Activated T-cell treated with anti-CD3 and anti-CD28 coated beads, Interleukin-2, amount 50 U/mL, for 72 hours (primary cell): ENCODE results near the gene RXRA. TPM values are rescaled to one million over a fixed set of nuclear protein-coding genes. Genes with fewer than 3 reads are reported as not detected.

Experiments
- ATAC-seq, 2 donors: fragments of 150-1000 bp; cut with Tn5 transposase; replicated peaks in 1 of 2; 2 replicates each; pipeline ENCODE4 v1.10.0; 2021; ENCODE audit warnings: moderate library complexity in 2 of 2, mild to moderate bottlenecking in 1 of 2
- DNase-seq, 2 donors: peaks; one replicate each; pipeline ENCODE4 v3.0.0; 2021 to 2022; ENCODE audit warnings: mixed read lengths in 1 of 2
- H3K27ac Mint-ChIP-seq: one replicate; pipeline ENCODE4 v1.8.0; 2022; ENCODE audit warnings: mild to moderate bottlenecking, moderate library complexity, mixed read lengths
- H3K27me3 Mint-ChIP-seq: one replicate; pipeline ENCODE4 v1.8.0; 2022; ENCODE audit warnings: low read depth, mixed read lengths
- H3K36me3 Mint-ChIP-seq, 2 donors: one replicate each; pipeline ENCODE4 v1.8.0; 2022; ENCODE audit warnings: mixed read lengths in 2 of 2, mild to moderate bottlenecking in 1 of 2; ENCODE audit not compliant: insufficient read depth in 2 of 2
- H3K4me1 Mint-ChIP-seq: one replicate; pipeline ENCODE4 v1.8.0; 2022; ENCODE audit warnings: low read depth, mixed read lengths
- H3K4me3 Mint-ChIP-seq, 2 donors: one replicate each; pipeline ENCODE4 v1.8.0; 2022; ENCODE audit warnings: mild to moderate bottlenecking in 2 of 2, mixed read lengths in 2 of 2, moderate library complexity in 2 of 2
- H3K9me3 Mint-ChIP-seq, 2 donors: one replicate each; pipeline ENCODE4 v1.8.0; 2022; ENCODE audit warnings: mixed read lengths in 2 of 2
- total RNA-seq, 2 donors: library from RNA; stranded (reverse); gene quantifications; one replicate each; pipeline ENCODE4 v1.2.3, GENCODE V29; 2022

Gene RXRA
- total RNA-seq, 2 donors from 2014 or later, result 4.9 to 12.4 TPM

GRCh38 chr9:134373269-134373668, 47.0 kb downstream of the RXRA start:
- H3K9me3 Mint-ChIP-seq, result no peaks in the 10 kb centered on the region
- H3K27me3 Mint-ChIP-seq, result no peaks in the 10 kb centered on the region
- no peak for ATAC-seq
- no peak for DNase-seq
- H3K4me3 Mint-ChIP-seq, result no peak overlapping the region
- H3K27ac Mint-ChIP-seq, result no peak overlapping the region
- H3K36me3 Mint-ChIP-seq, result no peaks in the 10 kb centered on the region
- H3K4me1 Mint-ChIP-seq, result no peaks in the 10 kb centered on the region

DNA sequence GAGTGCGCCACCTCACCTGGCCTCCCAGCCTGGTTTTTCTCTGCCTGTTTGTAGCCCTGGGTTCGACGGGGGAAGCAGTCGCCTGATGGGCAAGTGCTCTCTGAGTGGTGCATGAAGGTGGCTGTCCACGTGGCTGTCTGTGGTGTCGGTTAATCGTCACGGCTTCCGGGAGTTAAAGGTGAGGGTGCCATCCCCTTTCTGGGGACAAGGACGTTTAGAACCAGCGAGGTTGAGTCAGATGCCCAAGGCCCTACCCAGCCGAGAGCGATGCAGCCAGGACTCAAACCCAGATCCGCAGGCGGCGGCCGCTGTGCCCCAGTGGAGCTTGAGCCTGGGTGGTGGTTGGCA, 47.7 kb downstream of the RXRA start:
- Mint-ChIP-seq H3K27ac (no peak overlapping the region), H3K36me3 (no peaks in the 10 kb centered on the region)

DNA sequence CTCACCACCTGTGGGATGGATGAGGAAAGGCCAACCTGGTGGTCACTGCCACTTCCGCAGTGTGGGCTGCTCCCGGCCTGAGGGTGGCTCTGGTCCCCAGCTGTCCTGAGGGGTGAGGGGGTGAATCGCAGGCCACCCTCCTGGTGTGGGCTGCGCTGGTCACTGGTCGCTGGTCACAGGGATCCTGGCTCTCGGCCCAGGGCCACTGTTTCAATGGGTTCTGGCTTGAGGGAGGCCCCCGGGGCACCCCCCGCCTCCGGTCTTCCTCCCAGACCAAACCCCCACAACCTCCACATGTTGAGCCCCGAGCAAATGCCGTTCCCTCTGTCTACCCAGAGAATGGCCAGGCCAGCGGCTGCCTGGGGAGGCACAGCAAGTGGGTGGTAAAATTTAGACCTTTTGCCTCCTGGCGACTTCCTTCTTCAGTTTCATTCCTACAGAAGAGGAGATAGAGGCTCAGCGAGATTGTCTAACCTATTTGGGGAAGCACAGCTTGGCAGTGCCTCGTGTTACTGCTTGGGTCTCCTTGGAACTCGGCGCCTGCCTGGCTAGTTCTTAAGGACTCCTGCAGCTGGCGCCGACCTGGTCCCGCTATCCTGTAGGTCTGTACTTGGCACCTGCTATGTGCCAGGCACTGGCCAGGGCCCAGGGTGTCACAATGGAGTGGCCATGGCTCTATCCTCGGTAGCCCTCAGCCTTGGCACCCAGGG, 48.2 kb downstream of the RXRA start:
- no peaks in the 10 kb centered on the region for H3K4me1 Mint-ChIP-seq

More for the DNA sequence above, 47.7 kb downstream of the RXRA start:
- DNase-seq (no peak), ATAC-seq (no peak)
- no peak overlapping the region for H3K4me3 Mint-ChIP-seq
- no peaks in the 10 kb centered on the region for H3K9me3 Mint-ChIP-seq
- no peaks in the 10 kb centered on the region for H3K27me3 Mint-ChIP-seq
- no peaks in the 10 kb centered on the region for H3K4me1 Mint-ChIP-seq

DNA sequence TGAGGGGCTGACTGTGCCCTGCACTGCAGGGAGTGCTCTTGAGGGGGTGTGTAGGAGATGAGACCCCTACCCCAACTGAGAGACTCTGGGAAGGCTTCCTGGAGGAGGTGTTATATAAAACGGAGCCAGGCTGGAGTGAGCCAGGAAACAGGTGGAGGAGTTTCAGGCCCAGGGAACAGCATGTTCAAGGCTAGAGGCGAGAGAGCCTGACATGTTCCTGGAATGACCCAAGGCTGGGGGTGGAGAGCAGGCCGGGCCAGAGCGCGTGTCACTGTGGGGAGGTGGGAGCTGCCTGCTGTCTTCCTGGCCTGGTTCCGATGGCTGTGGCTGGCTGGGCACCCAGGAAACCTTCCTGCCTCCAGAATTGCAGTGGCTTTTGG, 48.7 kb downstream of the RXRA start:
- no peak overlapping the region for H3K4me3 Mint-ChIP-seq
- H3K27ac Mint-ChIP-seq, result no peak overlapping the region
- H3K9me3 Mint-ChIP-seq, result no peaks in the 10 kb centered on the region
- H3K27me3 Mint-ChIP-seq, result no peaks in the 10 kb centered on the region
- H3K4me1 Mint-ChIP-seq, result no peaks in the 10 kb centered on the region
- DNase-seq (no peak), ATAC-seq (no peak)
- H3K36me3 Mint-ChIP-seq, result no peaks in the 10 kb centered on the region

More for the DNA sequence above, 48.2 kb downstream of the RXRA start:
- DNase-seq (no peak), ATAC-seq (no peak)
- Mint-ChIP-seq H3K4me3 (no peak overlapping the region), H3K36me3 (no peaks in the 10 kb centered on the region), H3K27ac (no peak overlapping the region), H3K9me3 (no peaks in the 10 kb centered on the region), H3K27me3 (no peaks in the 10 kb centered on the region)

DNA sequence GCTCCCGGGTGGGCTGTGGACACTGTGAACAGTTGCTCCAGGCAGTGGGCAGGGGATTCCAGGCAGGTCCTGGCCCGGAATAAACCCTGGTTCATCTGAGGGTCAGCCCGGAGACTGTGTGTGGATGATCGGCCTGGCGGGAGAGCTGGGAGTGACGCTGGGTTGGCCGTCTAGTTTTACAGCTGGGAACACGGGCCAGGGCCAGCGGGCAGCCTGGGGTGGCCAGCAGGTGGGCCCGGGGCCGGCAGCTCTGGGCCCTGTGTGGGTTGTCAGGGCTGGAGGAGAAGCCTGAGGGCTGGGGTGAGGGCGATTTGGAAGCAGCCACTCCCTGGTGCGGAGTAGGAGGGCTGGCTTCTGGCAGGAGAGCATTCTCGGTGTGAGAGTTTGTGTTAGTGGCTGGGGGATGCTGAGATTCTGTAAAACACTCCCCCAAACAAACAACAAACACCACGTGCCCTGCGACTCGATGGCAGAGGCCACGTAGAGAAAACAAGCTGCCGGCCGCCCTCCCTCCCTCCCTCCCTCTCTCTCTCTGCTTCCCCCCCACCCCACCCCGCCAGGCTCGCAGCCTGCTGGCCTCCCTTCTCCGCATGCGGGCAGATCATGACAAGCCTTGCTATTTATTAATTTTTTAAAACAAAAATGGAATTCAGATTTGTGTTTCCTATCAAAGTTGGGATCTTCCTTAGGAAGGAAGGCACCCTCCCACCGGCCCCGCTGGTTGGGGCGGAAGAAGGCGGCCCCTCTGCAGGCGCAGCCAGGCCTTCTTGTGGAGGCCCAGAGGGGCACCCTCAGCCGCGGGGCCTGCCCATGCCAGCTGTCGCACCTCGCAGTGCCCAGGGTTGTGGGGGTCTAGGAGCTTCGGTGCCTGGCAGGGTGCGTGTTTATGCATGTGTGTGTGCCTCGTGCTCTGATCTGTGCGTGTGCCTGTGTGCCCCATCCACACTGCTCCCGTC, 49.5 kb downstream of the RXRA start:
- Mint-ChIP-seq H3K9me3 (no peaks in the 10 kb centered on the region), H3K36me3 (no peaks in the 10 kb centered on the region), H3K27ac (no peak overlapping the region), H3K4me1 (no peaks in the 10 kb centered on the region), H3K4me3 (no peak overlapping the region), H3K27me3 (no peaks in the 10 kb centered on the region)
- ATAC-seq, result no peak
- no peak for DNase-seq

GRCh38 chr9:134376386-134377142, 50.3 kb downstream of the RXRA start:
- H3K9me3 Mint-ChIP-seq, result no peaks in the 10 kb centered on the region
- no peaks in the 10 kb centered on the region for H3K36me3 Mint-ChIP-seq
- no peak for ATAC-seq
- H3K27me3 Mint-ChIP-seq, result no peaks in the 10 kb centered on the region
- H3K4me1 Mint-ChIP-seq, result peaks cover under 1% of the 10 kb centered on the region
- H3K27ac Mint-ChIP-seq, result no peak overlapping the region
- no peak overlapping the region for H3K4me3 Mint-ChIP-seq
- no peak for DNase-seq

DNA sequence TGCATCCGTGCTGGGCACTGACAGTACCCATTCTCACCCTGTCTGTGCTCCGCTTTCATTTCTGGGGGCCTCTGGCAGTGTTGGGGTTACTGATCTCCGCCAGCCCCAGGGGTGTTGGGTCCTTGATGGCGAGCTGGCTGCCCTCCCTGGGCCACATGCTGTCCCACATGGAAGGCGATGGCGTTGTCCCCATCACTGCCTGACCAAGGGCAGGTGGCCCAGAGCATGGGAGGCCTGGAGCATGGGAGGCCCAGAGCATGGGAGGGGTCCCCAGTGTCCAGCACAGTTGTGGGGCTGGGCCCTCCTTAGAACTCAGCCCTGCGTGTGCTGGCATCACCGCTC, 50.9 kb downstream of the RXRA start:
- Mint-ChIP-seq H3K27ac (no peak overlapping the region), H3K27me3 (no peaks in the 10 kb centered on the region), H3K4me1 (peaks cover 6% of the 10 kb centered on the region), H3K4me3 (no peak overlapping the region), H3K36me3 (no peaks in the 10 kb centered on the region), H3K9me3 (no peaks in the 10 kb centered on the region)
- DNase-seq (no peak), ATAC-seq (no peak)

DNA sequence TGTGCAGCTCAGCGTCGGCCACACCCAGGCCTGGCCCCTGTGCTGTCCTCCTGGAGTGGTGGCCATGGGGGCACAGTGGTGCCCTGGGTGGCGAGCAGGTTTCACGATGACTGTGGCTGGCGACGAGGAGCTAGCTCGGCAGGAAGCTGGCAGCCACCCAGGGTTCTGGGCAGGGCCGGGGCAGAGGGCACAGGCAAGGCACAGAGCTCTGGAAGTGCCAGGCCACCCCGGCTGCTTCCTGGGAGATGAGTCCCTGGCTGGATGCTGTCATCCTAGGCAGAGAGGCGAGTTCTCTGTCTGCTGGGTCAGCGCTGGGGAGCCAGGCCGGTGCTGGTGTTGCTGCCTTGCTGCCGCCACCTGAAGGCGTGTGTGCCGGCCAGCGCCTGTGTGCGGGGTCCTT, 51.7 kb downstream of the RXRA start:
- H3K27ac Mint-ChIP-seq, result no peak overlapping the region
- no peaks in the 10 kb centered on the region for H3K27me3 Mint-ChIP-seq
- H3K4me3 Mint-ChIP-seq, result no peak overlapping the region
- H3K36me3 Mint-ChIP-seq, result no peaks in the 10 kb centered on the region
- H3K9me3 Mint-ChIP-seq, result no peaks in the 10 kb centered on the region
- H3K4me1 Mint-ChIP-seq, result peaks cover 12% of the 10 kb centered on the region
- DNase-seq, result no peak
- ATAC-seq, result no peak

GRCh38 chr9:134378901-134379338, 52.7 kb downstream of the RXRA start:
- no peaks in the 10 kb centered on the region for H3K9me3 Mint-ChIP-seq
- DNase-seq (no peak), ATAC-seq (no peak)
- H3K4me1 Mint-ChIP-seq, result peaks cover 12% of the 10 kb centered on the region
- no peaks in the 10 kb centered on the region for H3K27me3 Mint-ChIP-seq
- no peak overlapping the region for H3K4me3 Mint-ChIP-seq
- H3K27ac Mint-ChIP-seq, result no peak overlapping the region
- H3K36me3 Mint-ChIP-seq, result no peaks in the 10 kb centered on the region

DNA sequence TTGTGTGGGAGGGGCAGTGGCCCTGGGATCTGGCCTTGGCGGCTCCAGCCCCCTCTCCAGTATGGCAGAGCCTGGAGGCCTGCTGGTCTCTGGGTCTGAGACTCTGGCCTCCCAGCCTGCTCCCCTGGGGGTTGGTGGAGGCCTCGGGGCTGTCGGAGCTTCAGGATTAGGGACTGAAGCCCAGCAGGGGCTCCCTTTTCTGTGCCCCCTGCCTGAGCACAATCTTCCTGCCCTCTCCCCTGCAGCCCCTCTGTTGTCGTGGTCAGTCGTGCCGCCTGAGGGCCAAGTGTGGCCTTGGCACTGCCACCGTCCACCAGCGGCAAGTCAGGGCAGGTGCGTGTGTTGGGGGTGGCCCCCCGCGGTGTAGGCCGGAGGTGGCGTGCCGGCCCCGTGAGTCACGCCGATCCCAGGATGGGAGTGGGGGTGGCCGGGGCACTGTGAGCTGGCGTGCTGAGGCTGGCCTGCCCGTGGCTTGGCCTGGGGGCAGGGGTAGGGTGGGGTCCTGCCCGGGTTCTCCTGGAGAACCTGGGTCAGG, 53.6 kb downstream of the RXRA start:
- no peaks in the 10 kb centered on the region for H3K36me3 Mint-ChIP-seq
- no peak overlapping the region for H3K27ac Mint-ChIP-seq
- H3K9me3 Mint-ChIP-seq, result no peaks in the 10 kb centered on the region
- no peaks in the 10 kb centered on the region for H3K27me3 Mint-ChIP-seq
- ATAC-seq (no peak), DNase-seq (no peak)
- no peak overlapping the region for H3K4me3 Mint-ChIP-seq
- peaks cover 12% of the 10 kb centered on the region for H3K4me1 Mint-ChIP-seq

DNA sequence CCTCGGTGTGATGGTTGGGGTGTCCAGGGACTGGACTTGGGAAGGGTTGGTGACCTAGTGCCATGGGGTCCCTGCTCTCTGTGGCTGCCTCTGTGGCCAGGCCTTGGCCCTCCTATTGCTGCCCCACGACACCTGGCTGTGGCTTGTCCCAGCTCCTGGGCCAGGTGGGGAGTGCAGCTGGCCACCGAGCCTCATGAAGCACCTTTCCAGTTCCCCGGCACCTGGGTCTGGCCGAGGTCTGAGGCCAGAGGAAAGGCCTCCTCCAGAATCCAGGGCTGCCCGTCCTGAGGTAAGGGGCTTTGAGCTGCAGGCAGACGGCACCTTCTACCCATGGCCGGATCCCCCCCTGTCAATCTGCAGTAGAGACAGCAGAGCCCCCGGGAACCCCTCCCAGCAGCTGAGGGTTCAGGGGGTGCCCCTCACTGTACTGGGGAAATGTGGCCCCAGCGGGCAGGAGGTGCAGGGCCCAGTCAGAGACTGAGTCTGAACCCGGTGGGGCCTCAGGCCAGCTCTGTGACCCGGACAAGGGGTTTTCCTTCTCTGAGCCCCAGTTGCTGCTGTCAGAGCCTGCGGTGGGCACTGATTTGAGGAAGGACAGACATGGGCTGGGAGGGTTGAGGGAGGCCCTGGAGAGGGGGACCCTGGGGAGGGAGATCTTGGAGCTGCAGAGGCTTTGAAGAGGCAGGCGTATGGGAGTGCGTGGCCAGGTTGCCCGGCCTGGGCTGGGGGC, 54.5 kb downstream of the RXRA start:
- Mint-ChIP-seq H3K4me1 (peaks cover 12% of the 10 kb centered on the region), H3K27ac (no peak overlapping the region)

DNA sequence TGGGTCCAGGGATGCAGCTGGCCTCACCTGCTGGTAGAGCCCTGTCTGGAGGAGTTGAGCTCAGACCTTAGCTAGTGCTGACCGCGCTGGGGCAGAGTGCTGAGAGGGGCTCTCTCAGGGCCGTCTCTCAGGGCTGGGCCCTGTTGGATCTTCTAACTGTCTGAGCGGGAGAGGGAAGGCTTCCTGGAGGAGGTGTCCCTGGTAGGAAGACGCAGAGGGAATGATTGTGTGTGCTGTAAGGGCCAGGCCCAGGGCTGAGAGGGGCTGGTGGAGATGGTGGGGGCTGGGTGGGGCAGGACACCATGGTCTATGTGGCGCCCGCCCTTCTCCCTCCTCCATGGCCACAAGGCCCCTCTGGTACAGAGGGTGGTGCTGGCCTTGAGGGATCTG, 55.0 kb downstream of the RXRA start:
- H3K36me3 Mint-ChIP-seq, result no peaks in the 10 kb centered on the region
- H3K27ac Mint-ChIP-seq, result no peak overlapping the region
- no peaks in the 10 kb centered on the region for H3K27me3 Mint-ChIP-seq
- no peak for ATAC-seq
- DNase-seq, result no peak
- peaks cover 12% of the 10 kb centered on the region for H3K4me1 Mint-ChIP-seq
- H3K9me3 Mint-ChIP-seq, result no peaks in the 10 kb centered on the region
- no peak overlapping the region for H3K4me3 Mint-ChIP-seq

More for the DNA sequence above, 54.5 kb downstream of the RXRA start:
- no peaks in the 10 kb centered on the region for H3K9me3 Mint-ChIP-seq
- H3K36me3 Mint-ChIP-seq, result no peaks in the 10 kb centered on the region
- H3K27me3 Mint-ChIP-seq, result no peaks in the 10 kb centered on the region
- H3K4me3 Mint-ChIP-seq, result no peak overlapping the region
- ATAC-seq (no peak), DNase-seq (no peak)
